H1 (cell line): ENCODE data around the gene AHDC1. TPM values are rescaled to one million over a fixed set of nuclear protein-coding genes. Genes with fewer than 3 reads are reported as not detected.

Experiments
- KDM5A ChIP-seq: fragments of 200-600 bp; IDR thresholded peaks from 2 replicates; pipeline ENCODE4 v1.7.1; 2012; ENCODE audit warnings: mild to moderate bottlenecking, low read length, inconsistent platforms, mixed read lengths
- RAD21 ChIP-seq, 2 experiments: IDR thresholded peaks in 1 of 2; conservative IDR thresholded peaks in 1 of 2; 2 replicates each; pipeline ENCODE4 v1.6.1; 2011; ENCODE audit warnings: low read depth in 2 of 2, low read length in 2 of 2, improper control_type of control experiment in 1 of 2, inconsistent platforms in 1 of 2, mild to moderate bottlenecking in 1 of 2, moderate library complexity in 1 of 2
- SIRT6 ChIP-seq: IDR thresholded peaks from one replicate; pipeline ENCODE4 v1.7.1; 2012; ENCODE audit warnings: low read length, inconsistent platforms
- TCF12 ChIP-seq: IDR thresholded peaks from 2 replicates; pipeline ENCODE4 v1.6.1; 2011; ENCODE audit warnings: low read depth, mild to moderate bottlenecking, low read length
- YY1 ChIP-seq: IDR thresholded peaks from 2 replicates; pipeline ENCODE4 v1.6.1; 2011; ENCODE audit warnings: low read depth, mild to moderate bottlenecking, low read length
- polyA plus RNA-seq, 7 experiments: library from polyadenylated mRNA; depleted of rRNA in 3 of 7; stranded (reverse) in 5 of 7; unstranded in 2 of 7; fragments of >200 nt in 5 of 7; fragments of 200-250 nt in 2 of 7; gene quantifications; 1 replicate in 5 of 7; 2 replicates in 1 of 7; 4 replicates in 1 of 7; pipeline versions ENCODE4 v1.2.1 to v1.2.3, GENCODE V29; 2011 to 2013; ENCODE audit warnings: missing spikeins in 2 of 7, mixed read lengths in 2 of 7
- total RNA-seq: library from RNA; stranded (reverse); fragmentation: NEBNext Ultra II Directional; extraction: Animal tissue kit (Norgen Biotek cat#: 25700); gene quantifications from 2 replicates; pipeline ENCODE4 v1.2.1, GENCODE V29; 2021

The AHDC1 gene
- total and polyA plus RNA-seq, 2 of the 8 experiments (the other 6 are each of a cell fraction or from before 2014, with no cell fraction given), result 4.4 to 35.1 TPM

- TF ChIP-seq SIRT6 (no peak), KDM5A (no peak), TCF12 (no peak), YY1 (no peak), RAD21 (IDR thresholded peaks at IDR 0.05 in 1 of 2, conservative IDR thresholded peaks at IDR 0.05 in 1 of 2; ENCODE audit: low read depth in 2 of 2, low read length in 2 of 2) (no peak)
Observed at GRCh38 chr1:27564710-27565649, 39.0 kb downstream of the AHDC1 start (continued).
